Measurements from ENCODE around the gene GAPVD1.

DNA sequence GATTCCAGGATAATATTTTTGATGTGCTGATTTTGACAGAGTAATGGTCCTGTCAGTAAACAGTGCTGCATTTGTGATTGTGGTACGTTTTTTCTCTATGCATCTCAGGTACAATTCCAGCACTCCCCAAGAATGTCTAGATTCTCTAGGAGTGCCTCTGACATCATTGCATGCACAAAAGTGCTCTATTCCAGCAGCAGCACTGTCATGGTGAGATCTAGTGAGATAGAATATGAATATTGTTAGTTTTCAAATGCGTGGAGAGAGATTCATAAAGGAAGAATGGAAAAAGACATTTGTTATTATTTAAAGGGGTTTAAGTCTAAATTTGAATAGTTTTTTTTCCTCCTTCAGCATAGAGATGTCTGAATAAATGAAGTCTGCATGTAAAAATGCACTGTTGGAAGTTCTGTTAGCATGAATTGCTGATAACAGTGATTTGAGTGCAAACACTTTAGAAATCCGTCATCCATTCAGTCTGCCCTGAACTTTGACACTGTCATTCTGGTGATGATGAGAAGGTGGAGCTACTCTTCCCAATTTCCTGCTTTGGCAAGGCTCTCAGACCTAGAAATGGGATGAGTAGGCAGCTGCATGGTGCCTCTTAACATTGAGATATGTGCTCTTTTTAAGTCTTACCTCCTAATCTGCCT is 84.6 kb downstream of the GAPVD1 start:
- TF ChIP-seq, protein P1, sequence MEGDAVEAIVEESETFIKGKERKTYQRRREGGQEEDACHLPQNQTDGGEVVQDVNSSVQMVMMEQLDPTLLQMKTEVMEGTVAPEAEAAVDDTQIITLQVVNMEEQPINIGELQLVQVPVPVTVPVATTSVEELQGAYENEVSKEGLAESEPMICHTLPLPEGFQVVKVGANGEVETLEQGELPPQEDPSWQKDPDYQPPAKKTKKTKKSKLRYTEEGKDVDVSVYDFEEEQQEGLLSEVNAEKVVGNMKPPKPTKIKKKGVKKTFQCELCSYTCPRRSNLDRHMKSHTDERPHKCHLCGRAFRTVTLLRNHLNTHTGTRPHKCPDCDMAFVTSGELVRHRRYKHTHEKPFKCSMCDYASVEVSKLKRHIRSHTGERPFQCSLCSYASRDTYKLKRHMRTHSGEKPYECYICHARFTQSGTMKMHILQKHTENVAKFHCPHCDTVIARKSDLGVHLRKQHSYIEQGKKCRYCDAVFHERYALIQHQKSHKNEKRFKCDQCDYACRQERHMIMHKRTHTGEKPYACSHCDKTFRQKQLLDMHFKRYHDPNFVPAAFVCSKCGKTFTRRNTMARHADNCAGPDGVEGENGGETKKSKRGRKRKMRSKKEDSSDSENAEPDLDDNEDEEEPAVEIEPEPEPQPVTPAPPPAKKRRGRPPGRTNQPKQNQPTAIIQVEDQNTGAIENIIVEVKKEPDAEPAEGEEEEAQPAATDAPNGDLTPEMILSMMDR (IDR thresholded peaks at IDR 0.05): no peak
- no peak for TF ChIP-seq POLR2A (IDR thresholded peaks at IDR 0.05)

Data from esophagus squamous epithelium (tissue), 4 donors.